ENCODE data around the gene PAK2.
A peak's percentile ranks its signal among the peaks of the same experiment; 100 is the strongest.
"Not testable (repeated sequence)": the region's sequence is repeated elsewhere in the genome, so short reads cannot be mapped to it uniquely, and the experiment has no call there.

Gene PAK2

DNA sequence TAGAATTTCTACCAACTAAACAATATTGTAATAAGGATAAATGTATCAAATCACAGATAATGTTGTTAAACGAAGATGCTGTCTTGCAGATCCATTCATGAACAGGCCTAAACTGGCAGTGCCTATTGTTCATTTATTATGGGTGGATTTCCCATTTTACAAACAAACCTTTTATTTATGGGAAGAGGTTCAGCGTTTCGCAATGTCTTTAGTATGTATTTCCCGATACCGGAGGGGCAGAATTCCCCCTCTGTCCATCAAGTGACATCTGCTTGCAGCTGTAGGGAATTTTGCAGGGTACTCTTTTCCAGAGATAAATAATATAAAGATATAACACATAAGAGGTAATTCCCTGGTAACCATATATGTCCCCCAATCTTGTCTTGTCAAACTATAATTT lies 33.3 kb upstream of the PAK2 start:
- no peak for FAIRE-seq
- TF ChIP-seq PAX5 (IDR thresholded peaks at IDR 0.05; ENCODE audit: insufficient read depth, low read length, severe bottlenecking) (no peak), POU2F2 (IDR thresholded peaks at IDR 0.05; ENCODE audit: low read depth, low read length) (no peak), POLR2A (IDR thresholded peaks at IDR 0.05; ENCODE audit: low read depth, low read length) (no peak), POLR2AphosphoS5 (IDR thresholded peaks at IDR 0.05; ENCODE audit: low read depth, low read length) (no peak), SPI1 (IDR thresholded peaks at IDR 0.05; ENCODE audit: low read depth, low read length) (no peak), TAF1 (IDR thresholded peaks at IDR 0.05; ENCODE audit: low read depth, low read length) (no peak)
- DNase-seq (ENCODE audit: insufficient read length, low spot score), result no peak

DNA sequence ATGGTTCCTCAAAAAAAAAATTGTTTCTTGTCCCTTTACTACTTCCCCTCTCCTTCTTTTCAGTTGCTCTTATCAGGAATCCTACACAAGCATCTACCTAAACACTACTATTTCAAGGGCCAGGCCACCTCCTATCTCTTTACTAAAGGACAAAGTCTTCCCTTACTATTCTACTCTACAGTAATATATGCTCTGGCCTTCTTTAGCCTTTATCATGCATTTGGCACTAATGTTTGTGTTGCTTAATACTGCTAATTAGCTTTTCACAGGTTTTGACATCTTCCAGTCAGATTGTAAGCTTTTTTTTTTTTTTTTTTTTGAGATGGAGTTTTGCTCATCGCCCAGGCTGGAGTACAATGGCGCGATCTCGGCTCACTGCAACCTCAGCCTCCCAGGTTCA lies 32.9 kb upstream of the PAK2 start:
- FAIRE-seq, result no peak
- TF ChIP-seq POLR2A (IDR thresholded peaks at IDR 0.05; ENCODE audit: low read depth, low read length) (no peak), PAX5 (IDR thresholded peaks at IDR 0.05; ENCODE audit: insufficient read depth, low read length, severe bottlenecking) (no peak), SPI1 (IDR thresholded peaks at IDR 0.05; ENCODE audit: low read depth, low read length) (no peak), POU2F2 (IDR thresholded peaks at IDR 0.05; ENCODE audit: low read depth, low read length) (no peak), POLR2AphosphoS5 (IDR thresholded peaks at IDR 0.05; ENCODE audit: low read depth, low read length) (no peak), TAF1 (IDR thresholded peaks at IDR 0.05; ENCODE audit: low read depth, low read length) (no peak)
- DNase-seq (ENCODE audit: insufficient read length, low spot score), result no peak

DNA sequence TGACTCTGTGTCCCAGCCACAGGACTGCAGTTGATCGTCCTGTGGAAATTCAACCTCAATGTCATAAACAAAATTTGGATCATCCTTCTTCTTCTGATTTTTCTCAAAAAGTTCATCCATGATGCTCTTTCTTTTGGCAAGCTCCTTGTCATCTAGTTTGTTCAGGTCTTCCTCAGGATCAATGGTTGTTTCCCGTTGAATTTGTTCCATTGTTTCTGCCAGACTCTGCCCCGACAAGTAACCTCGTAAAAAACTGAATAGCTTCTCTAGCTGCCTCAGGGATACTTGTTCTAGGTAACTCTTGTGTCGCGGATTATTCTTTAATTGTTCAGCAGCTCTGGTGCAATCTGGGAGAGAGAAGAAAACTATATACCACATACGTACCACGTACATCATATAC lies 32.1 kb upstream of the PAK2 start:
- TF ChIP-seq POLR2A (IDR thresholded peaks at IDR 0.05; ENCODE audit: low read depth, low read length), result no peak
- TF ChIP-seq TAF1 (IDR thresholded peaks at IDR 0.05; ENCODE audit: low read depth, low read length), result no peak
- no peak for TF ChIP-seq PAX5 (IDR thresholded peaks at IDR 0.05; ENCODE audit: insufficient read depth, low read length, severe bottlenecking)
- no peak for TF ChIP-seq POU2F2 (IDR thresholded peaks at IDR 0.05; ENCODE audit: low read depth, low read length)
- TF ChIP-seq POLR2AphosphoS5 (IDR thresholded peaks at IDR 0.05; ENCODE audit: low read depth, low read length), result no peak
- TF ChIP-seq SPI1 (IDR thresholded peaks at IDR 0.05; ENCODE audit: low read depth, low read length), result no peak
- DNase-seq (ENCODE audit: insufficient read length, low spot score) (no peak), FAIRE-seq (no peak)

DNA sequence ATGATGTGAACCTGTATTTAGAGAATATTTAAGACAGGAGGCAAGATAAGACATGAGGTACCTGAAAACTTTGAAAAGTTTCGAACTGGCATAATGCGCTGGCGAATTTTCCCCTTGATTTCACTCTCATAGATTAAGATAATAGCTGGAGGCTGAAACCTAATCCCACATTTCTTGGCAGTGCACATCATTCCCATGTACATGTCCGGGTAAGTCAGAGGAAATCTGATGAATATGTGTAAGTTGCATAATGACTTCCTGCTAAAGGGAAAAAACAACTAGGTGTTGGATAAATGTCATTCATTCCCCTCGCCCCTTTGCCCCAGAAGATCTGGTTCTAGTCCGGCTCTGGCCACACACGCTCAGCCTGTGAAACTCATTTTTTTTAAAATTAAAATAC lies 31.2 kb upstream of the PAK2 start:
- no peak for FAIRE-seq
- no peak for TF ChIP-seq SPI1 (IDR thresholded peaks at IDR 0.05; ENCODE audit: low read depth, low read length)
- no peak for TF ChIP-seq POU2F2 (IDR thresholded peaks at IDR 0.05; ENCODE audit: low read depth, low read length)
- no peak for TF ChIP-seq POLR2A (IDR thresholded peaks at IDR 0.05; ENCODE audit: low read depth, low read length)
- TF ChIP-seq PAX5 (IDR thresholded peaks at IDR 0.05; ENCODE audit: insufficient read depth, low read length, severe bottlenecking), result no peak
- TF ChIP-seq POLR2AphosphoS5 (IDR thresholded peaks at IDR 0.05; ENCODE audit: low read depth, low read length), result no peak
- no peak for TF ChIP-seq TAF1 (IDR thresholded peaks at IDR 0.05; ENCODE audit: low read depth, low read length)
- DNase-seq (ENCODE audit: insufficient read length, low spot score), result no peak

DNA sequence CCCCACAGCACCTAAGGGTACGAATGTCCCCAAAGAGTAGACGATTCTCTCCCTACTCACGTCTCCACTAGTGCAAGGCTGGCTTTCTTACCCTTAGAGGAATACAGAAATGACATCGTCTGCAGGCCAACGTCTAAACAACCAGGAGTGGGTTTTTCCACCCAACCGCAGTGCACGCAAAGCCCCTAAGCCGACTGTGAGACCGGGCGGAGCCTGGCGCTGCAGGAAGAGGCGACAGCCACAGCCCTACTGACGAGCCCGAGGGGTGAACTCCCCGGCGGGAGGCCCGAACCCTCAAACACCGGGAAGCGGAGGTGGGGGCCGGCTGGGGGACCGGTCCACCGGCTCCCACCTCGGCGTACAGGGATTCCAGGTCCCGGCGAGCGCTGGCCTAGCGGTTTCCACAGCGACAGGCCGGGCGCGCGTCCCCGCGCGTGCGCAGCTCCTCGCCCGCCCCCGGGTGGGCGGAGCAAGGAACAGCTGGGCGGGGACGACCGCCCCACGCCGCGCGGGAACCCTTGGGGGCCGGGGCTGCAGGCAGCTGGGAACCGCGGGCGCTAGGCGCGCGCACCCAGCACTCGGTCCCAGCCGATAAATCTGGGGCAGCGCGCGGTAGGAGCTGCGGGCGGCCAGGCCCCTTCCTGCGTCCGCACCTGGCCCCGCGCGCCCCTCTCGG lies 27.7 kb upstream of the PAK2 start, which contains the start of the genes CEP19 and PIGX:
Gene CEP19, minus strand, starts transcription at position 413 of the 676 bp plus-strand sequence. CDS start 3,593 bp downstream, outside the sequence.
Gene PIGX, plus strand, starts transcription at position 540 of the 676 bp plus-strand sequence.
- DNase-seq (ENCODE audit: insufficient read length, low spot score) (peak; percentile 82), FAIRE-seq (peak; percentile 95)
- TF ChIP-seq POLR2AphosphoS5 (IDR thresholded peaks at IDR 0.05; ENCODE audit: low read depth, low read length), result no peak; the same call in none of the 2 replicates
- no peak for TF ChIP-seq SPI1 (IDR thresholded peaks at IDR 0.05; ENCODE audit: low read depth, low read length)
- peak; percentile 62 for TF ChIP-seq TAF1 (IDR thresholded peaks at IDR 0.05; ENCODE audit: low read depth, low read length)
- peak; percentile 52 for TF ChIP-seq POLR2A (IDR thresholded peaks at IDR 0.05; ENCODE audit: low read depth, low read length)
- TF ChIP-seq PAX5 (IDR thresholded peaks at IDR 0.05; ENCODE audit: insufficient read depth, low read length, severe bottlenecking), result no peak
- 0 out of 2 replicates have a peak, but pooled peaks have one; percentile 14 for TF ChIP-seq POU2F2 (IDR thresholded peaks at IDR 0.05; ENCODE audit: low read depth, low read length)

DNA sequence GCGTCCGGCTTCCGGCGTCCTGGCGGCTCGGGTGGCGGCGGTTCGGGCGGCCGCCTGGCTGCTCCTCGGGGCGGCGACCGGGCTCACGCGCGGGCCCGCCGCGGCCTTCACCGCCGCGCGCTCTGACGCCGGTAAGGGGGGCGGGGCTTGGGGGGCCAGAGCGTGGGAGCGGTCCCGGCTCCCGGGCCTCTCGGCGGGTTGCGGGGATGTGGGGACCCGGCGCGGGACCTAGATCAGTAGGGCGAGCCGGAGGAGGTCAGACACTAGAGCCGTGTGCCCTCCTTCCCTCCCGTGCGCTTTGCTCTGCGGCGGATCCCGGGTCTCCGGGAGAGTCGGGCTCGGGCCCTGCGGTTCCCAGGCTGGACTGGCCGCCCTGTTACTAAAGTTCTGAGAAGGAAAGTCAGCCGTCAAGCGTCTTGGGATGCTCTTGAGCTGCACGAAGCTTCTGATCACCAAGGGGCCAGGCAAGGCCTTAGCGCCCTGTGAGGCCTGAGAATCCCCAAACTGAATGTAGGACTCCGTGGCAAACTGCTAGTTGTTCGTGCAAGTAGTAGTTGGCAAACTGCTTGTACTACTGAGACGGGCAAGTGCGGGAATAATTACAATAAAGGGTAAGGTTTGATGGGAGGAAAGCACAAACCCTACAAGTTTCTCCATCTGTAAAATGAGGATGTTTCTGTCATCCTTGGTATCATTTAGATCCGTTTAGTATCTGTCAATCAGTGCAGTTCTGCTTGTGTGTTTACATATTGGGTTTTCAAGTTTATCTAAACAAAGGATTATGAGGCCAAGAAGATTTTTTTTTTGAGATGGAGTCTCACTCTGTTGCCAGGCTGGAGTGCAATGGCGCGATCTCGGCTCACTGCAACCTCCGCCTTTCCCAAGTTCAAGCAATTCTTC lies 26.9 kb upstream of the PAK2 start:
- TF ChIP-seq TAF1 (IDR thresholded peaks at IDR 0.05; ENCODE audit: low read depth, low read length) (no peak), PAX5 (IDR thresholded peaks at IDR 0.05; ENCODE audit: insufficient read depth, low read length, severe bottlenecking) (no peak)
- FAIRE-seq, result no peak
- DNase-seq (ENCODE audit: insufficient read length, low spot score), result no peak

DNA sequence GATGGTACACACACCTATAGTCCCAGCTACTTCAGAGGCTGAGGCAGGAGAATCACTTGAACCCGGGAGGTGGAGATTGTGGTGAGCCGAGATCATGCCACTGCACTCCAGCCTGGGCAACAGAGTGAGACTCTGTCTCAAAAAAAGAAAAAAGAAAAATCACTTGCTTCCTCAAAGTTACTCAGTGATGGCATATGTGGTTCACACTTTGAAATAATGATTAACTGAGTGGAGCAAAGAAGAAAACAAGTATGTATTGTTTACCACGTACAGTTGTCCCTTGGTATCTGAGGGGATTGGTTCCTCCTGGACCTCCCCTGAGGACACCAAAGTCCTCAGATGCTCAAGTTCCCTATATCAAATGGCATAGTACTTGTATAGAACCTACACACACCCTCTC lies 22.5 kb upstream of the PAK2 start:
- not testable (repeated sequence) for FAIRE-seq; DNase-seq (ENCODE audit: insufficient read length, low spot score)

DNA sequence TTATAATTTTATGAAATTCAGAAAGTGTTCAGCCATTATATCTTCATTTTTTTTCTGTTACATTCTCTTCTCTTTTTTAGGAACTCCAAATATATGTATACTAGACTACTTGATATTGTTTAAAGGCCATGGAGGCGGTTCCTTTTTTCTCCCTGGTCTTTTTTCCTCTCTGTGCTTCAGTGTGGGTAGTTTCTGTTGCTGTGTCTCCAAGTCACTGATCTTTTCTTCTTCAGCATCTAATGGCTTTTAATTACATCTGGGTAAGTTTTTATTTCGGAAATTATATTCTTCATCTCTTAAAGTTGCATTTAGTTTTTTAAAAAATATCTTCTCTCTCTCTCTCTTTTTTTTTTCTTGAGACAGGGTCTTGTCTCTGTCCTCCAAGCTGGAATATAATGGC lies 18.6 kb upstream of the PAK2 start:
- FAIRE-seq (no peak), DNase-seq (ENCODE audit: insufficient read length, low spot score) (no peak)
- TF ChIP-seq POLR2AphosphoS5 (IDR thresholded peaks at IDR 0.05; ENCODE audit: low read depth, low read length) (no peak), POU2F2 (IDR thresholded peaks at IDR 0.05; ENCODE audit: low read depth, low read length) (no peak)

DNA sequence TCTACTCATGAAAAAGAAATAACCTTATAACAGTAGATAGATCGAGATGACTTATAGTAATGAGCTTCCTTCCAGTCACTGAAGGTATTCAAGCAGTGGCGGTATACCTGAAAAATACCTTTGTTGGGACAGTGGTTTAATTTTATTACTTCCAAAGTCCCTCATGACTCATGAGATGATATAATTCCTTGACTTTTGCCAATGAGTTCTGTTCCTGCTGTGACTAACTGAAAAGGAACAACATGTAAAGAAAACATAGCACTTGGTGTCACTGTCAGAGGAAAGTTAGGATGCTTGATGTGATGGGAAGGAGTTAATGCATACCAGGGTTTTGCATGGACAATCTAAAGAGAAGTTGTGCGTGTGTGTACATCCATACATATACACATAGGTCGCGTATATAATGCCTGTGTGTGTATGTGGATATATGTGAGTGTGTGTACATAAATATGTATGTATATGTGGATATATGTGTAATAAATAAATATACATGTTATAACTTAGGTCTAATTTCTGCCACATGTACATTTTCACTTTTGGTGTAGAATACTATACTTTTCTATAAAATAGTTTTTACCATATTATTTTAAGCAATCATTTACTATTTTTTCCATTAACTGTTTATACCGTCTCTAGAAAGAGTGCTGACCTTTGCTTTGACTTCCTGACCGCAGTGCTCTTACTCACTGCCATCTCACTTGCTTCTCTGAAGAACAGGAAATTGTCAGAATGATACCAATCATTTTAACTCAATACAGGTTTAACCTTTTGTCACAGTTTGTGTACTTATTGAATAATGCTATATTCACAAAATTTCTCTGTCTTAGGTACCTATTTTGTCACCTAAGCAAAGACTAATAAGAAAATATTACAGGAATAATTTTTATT lies 12.6 kb upstream of the PAK2 start:
- no peak for TF ChIP-seq POLR2A (IDR thresholded peaks at IDR 0.05; ENCODE audit: low read depth, low read length)
- TF ChIP-seq TAF1 (IDR thresholded peaks at IDR 0.05; ENCODE audit: low read depth, low read length), result no peak
- TF ChIP-seq PAX5 (IDR thresholded peaks at IDR 0.05; ENCODE audit: insufficient read depth, low read length, severe bottlenecking), result no peak
- no peak for TF ChIP-seq POU2F2 (IDR thresholded peaks at IDR 0.05; ENCODE audit: low read depth, low read length)
- no peak for TF ChIP-seq POLR2AphosphoS5 (IDR thresholded peaks at IDR 0.05; ENCODE audit: low read depth, low read length)
- TF ChIP-seq SPI1 (IDR thresholded peaks at IDR 0.05; ENCODE audit: low read depth, low read length), result no peak
- FAIRE-seq (no peak), DNase-seq (ENCODE audit: insufficient read length, low spot score) (no peak)
